ENCODE results near the gene PDE3A. TPM values are rescaled to one million over a fixed set of nuclear protein-coding genes. Genes with fewer than 3 reads are reported as not detected.

Gene PDE3A
- total and polyA plus RNA-seq, 8 donors: 4.9 to 16.5 (median 12.6) TPM

DNA sequence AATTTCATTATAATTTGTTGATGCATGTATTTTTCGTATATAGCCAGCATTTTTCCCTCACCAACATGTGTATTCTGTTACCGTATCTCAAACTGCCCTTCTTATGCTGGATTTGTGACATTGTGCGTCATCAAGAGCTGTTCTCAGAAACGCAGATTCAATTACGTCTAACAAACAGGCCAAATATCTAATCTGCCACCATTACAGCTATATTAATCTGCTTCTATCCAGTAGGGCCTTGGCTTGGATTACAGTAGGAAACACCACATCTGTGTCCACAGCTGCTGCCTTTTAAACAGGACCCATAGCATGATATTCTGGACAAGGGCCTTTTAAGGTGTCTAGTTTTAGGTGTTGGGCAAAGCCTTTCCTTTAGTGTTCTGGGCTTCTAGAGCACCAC lies 140.6 kb downstream of the PDE3A start:
- H3K27me3 ChIP-seq: no peaks in the 10 kb centered on the region
- TF ChIP-seq, protein P1, sequence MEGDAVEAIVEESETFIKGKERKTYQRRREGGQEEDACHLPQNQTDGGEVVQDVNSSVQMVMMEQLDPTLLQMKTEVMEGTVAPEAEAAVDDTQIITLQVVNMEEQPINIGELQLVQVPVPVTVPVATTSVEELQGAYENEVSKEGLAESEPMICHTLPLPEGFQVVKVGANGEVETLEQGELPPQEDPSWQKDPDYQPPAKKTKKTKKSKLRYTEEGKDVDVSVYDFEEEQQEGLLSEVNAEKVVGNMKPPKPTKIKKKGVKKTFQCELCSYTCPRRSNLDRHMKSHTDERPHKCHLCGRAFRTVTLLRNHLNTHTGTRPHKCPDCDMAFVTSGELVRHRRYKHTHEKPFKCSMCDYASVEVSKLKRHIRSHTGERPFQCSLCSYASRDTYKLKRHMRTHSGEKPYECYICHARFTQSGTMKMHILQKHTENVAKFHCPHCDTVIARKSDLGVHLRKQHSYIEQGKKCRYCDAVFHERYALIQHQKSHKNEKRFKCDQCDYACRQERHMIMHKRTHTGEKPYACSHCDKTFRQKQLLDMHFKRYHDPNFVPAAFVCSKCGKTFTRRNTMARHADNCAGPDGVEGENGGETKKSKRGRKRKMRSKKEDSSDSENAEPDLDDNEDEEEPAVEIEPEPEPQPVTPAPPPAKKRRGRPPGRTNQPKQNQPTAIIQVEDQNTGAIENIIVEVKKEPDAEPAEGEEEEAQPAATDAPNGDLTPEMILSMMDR (IDR thresholded peaks at IDR 0.05): no peak
- H3K36me3 ChIP-seq: no peaks in the 10 kb centered on the region
- DNase-seq (no peak), ATAC-seq (no peak), FAIRE-seq (no peak)
- no peaks in the 10 kb centered on the region for H3K9me3 ChIP-seq
- H3K4me3 ChIP-seq: no peak overlapping the region
- intact Hi-C loops (cut with DNase I): no loop called here
- 71 to 72% methylated on average over 5 of the region's 5 CpGs for WGBS, 2 donors
- H3K27ac ChIP-seq: no peak overlapping the region
- no peaks in the 10 kb centered on the region for H3K4me1 ChIP-seq

DNA sequence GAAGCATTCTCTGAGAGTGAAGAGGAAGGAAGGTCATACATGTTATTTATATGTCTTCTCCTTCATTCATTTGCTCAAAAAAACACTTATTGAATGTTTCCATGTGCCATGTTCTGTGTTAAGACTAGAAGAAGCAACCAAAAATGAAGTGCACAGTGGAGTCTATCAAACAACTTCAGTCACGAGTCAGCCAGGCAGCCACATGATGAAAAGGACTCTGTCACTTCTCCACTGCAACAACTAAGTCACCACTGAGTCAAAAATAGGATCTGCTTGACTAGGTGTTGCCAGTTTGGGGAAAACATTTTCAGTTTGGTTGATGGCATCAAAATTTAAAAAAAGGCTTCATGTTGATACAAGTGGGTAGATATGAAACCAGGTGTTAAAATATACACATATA lies 142.5 kb downstream of the PDE3A start:
- no peak overlapping the region for H3K4me3 ChIP-seq
- intact Hi-C loops (cut with DNase I): no loop called here
- TF ChIP-seq, protein P1 (IDR thresholded peaks at IDR 0.05): no peak
- FAIRE-seq: no peak
- H3K27me3 ChIP-seq: no peaks in the 10 kb centered on the region
- no peak for ATAC-seq
- 58 to 83% methylated on average over 1 of the region's 1 CpG for WGBS, 2 donors
- H3K36me3 ChIP-seq: no peaks in the 10 kb centered on the region
- no peaks in the 10 kb centered on the region for H3K9me3 ChIP-seq
- no peak for DNase-seq
- no peaks in the 10 kb centered on the region for H3K4me1 ChIP-seq
- no peak overlapping the region for H3K27ac ChIP-seq

DNA sequence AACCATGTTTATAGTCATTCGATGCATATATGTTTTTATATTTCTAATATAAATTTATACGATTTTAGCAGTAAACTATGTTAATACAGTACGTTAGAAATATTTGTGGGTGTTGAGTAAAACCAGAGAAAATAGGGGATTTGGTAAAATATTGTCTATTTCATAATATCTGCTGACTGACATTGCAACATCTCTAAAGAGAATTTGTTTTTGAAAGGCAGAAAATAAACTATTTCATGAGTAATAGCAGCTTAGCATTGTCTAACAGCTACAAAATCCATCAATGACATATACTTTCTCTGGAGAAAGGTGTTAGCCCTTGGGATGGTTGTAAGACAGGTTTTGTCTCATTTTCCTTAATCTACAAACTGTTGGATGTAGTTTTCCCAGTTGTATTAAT lies 144.9 kb downstream of the PDE3A start:
- Histone ChIP-seq H3K4me1 (no peaks in the 10 kb centered on the region), H3K27me3 (no peaks in the 10 kb centered on the region), H3K4me3 (no peak overlapping the region), H3K36me3 (no peaks in the 10 kb centered on the region), H3K9me3 (no peaks in the 10 kb centered on the region), H3K27ac (no peak overlapping the region)
- intact Hi-C loops (cut with DNase I): no loop called here
- no peak for FAIRE-seq
- WGBS, 2 donors: 47 to 65% methylated on average over 3 of the region's 3 CpGs
- ATAC-seq: no peak
- TF ChIP-seq, protein P1 (IDR thresholded peaks at IDR 0.05): no peak
- no peak for DNase-seq

DNA sequence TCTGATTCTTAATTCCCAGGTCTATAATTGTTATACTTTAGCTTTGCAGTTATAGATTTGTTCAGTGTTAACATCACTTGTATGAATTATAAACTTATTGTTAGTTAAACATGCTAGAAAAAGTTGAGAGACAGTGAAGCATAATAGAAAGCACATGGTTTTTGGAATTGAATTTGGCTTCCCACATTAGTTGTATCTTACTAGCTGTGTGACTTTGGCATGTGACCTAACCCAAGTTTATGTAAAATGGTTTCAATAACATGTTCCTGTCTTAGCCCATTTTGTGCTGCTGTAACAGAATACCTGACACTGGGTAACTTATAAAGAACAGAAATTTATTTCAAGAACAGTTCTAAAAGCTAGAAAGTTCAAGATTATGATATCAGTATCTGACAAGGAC lies 146.3 kb downstream of the PDE3A start:
- no peak overlapping the region for H3K4me3 ChIP-seq
- H3K36me3 ChIP-seq: no peaks in the 10 kb centered on the region
- DNase-seq: no peak
- H3K27ac ChIP-seq: no peak overlapping the region
- intact Hi-C loops (cut with DNase I): no loop called here
- FAIRE-seq: no peak
- no peaks in the 10 kb centered on the region for H3K9me3 ChIP-seq
- no peaks in the 10 kb centered on the region for H3K4me1 ChIP-seq
- no peaks in the 10 kb centered on the region for H3K27me3 ChIP-seq
- TF ChIP-seq, protein P1 (IDR thresholded peaks at IDR 0.05): no peak
- no peak for ATAC-seq

DNA sequence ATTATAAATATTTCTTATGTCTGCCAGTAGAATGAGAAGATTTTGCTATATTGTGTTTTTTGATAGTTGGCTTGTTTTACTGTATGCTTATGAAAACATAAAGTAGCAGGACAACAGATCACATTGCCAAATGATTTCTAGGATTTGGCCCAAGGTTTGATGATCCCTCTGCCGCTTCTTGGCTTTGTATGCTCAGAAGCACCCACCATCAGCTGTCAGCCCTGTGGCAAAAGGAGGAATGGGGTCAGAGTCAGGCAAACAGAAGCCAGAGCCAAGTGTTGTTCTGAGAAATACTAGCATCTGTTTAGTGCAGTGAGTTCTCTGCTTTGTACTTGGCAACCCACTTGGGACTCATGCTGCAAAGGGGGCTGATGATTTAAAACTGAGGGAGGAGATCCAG lies 152.2 kb downstream of the PDE3A start:
- TF ChIP-seq, protein P1 (IDR thresholded peaks at IDR 0.05): no peak
- FAIRE-seq: no peak
- peaks cover 0 to under 1% (median 0%) of the 10 kb centered on the region in 3 donors for H3K4me1 ChIP-seq
- H3K4me3 ChIP-seq: no peak overlapping the region
- no peaks in the 10 kb centered on the region for H3K36me3 ChIP-seq
- no peaks in the 10 kb centered on the region for H3K27me3 ChIP-seq
- no peak for DNase-seq
- ATAC-seq: no peak
- H3K9me3 ChIP-seq: no peaks in the 10 kb centered on the region
- 64 to 92% methylated on average over 1 of the region's 1 CpG for WGBS, 2 donors
- no peak overlapping the region for H3K27ac ChIP-seq
- intact Hi-C loops (cut with DNase I): no loop called here

All from pancreas (tissue), 10 donors.